Amniotic epithelial cell (primary cell): ENCODE results near the gene BCR.

Experiments
- DNase-seq: peaks from one replicate; pipeline ENCODE4 v3.0.0-alpha.2; 2010; ENCODE audit warnings: low read depth

BCR gene

GRCh38 chr22:23151827-23152226, 28.5 kb upstream of the BCR start:
- DNase-seq, result no peak

DNA sequence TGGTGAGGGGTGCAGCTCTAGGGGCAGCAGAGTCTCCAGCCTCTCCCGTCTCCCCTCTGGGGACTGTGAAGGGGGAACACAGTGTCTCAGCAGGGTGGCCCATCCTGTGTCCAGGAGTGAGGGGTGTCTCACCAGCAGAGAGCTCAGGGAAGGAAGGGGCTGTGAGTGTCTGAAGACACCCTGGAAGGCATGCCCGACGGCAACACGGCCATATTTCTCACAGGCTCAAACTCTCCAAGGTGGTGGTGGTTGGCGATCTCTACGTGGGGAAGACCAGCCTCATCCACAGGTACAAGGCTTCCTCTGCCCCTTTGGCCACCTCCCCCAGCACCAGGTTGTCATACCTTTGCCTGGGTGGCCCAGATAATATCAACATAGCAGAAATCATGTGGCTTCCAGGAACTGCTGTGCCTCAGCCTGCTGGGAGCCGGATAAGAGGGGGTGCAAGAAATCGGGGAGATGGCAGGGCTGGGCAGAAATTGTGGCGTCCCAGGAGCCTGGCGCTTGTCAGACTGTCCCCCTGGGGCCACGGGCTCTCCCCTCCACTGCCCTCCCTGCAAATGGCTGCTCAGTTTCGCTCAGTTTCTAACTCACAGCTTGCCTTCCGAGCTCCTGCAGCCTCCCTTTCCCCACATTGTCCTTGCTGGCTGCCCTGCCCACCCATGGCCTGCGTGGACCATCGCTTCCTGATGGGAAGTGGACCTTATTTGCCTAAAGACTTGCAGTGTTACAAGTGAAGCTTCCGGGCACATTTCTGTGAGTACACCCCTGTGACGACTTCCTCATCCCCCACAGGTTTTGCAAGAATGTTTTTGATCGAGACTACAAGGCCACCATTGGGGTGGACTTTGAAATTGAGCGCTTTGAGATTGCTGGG, 27.8 kb upstream of the BCR start:
- DNase-seq, result no peak

- no peak for DNase-seq
Measured at GRCh38 chr22:23153994-23154393, 26.3 kb upstream of the BCR start.

- no peak for DNase-seq
Measured at GRCh38 chr22:23154461-23154860, 25.8 kb upstream of the BCR start.

DNA sequence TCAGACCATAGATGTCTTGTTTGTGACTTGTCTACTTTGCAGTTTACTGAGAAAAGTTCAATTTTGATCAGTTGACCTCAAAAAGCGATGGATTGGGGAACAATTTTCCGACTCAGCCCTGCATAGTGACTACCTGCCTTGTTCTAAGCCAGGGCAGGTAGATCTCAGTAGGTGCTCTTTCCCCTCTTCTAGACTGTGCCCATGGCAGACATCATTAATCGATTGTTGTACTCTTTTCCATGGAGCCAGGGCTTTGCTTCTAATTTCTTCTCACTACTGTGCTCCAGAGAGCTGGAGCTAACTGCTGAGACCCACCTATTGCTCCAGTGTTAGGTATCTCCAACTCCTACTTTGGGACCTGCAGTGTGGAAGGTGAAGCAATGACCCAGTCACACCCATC, 25.2 kb upstream of the BCR start:
- DNase-seq, result no peak

GRCh38 chr22:23155831-23156230, 24.5 kb upstream of the BCR start:
- no peak for DNase-seq

DNA sequence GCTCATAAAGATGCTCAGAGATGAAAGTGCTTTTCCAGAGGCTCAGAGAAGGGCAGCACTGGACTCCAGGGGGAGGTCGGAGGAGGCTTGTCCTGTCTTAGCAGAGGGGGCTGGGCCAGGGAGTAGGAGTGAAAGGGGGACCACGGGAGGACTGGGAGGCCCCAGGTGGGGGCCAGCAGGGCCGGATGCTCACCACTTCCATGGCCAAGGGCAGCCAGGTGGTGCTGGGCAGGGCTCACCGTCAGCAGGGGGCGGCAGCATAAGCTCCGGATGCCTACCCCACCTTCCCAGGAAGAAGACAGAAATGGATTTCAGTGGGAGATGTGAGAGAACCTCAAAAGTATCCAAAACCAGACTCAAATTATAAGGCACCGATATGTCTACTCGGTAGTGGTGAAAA, 24.0 kb upstream of the BCR start:
- no peak for DNase-seq

DNA sequence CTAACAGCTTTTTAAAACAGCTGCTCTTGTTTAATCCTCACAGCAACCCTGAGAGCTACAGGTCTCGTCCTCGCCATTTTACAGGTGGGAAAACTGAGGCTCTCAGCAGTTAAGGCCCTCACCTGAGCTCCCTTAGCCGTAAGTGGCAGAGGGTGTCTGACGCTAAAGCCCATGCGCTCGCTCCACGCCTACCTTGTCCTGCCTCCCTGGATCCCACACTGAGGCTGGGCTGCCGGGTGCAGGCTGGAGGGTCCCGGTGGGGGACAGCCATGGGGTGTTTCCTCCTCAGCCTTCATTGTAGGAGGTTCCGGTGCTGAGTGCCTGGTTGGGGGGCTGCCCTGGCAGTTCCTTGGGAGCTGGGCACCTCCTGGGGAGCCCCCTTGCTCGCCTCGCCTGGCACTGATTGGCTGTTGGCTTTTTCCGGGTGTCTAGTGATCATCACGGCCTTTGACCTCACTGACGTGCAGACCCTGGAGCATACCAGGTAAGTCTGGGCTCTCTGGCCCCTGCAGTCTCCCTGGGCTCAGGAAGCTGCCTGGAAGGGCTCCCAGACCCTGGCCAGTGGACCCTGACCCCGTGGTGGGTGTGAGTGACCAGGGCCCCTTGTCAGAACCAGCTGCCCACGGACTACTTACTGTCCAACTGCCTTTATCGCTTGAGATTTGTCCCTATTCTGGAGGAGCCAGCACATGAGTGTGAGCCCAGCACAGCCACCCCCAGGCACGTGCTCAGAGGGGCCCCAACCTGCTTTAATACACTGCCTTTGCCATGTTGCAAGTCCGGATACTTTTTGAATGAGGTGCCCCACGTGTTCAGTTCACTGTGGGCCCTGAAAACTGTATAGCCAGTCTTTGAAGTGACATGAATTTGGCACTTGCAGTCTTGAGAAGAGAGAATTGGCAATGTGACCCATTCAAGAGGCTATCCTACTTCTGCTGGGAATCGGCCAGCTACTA, 22.5 kb upstream of the BCR start:
- no peak for DNase-seq

- no peak for DNase-seq
Measured at GRCh38 chr22:23158516-23159290, 21.6 kb upstream of the BCR start.

DNA sequence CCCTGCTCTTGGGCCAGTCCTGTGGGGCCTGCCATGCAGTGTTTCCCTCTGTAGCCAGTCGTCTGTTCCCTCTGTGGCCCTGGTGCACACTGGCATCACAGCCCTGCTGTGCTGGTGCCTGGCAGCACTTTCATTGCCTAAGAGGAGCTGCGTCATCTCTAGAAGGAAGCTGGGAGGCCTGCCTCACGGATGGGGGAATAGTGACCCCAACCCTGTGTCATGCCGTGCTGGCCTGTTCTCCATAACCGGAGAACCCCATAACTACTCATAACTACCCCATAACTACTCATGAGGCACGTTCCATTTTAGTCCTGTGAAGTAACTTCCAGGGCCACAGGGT, 21.0 kb upstream of the BCR start:
- no peak for DNase-seq

GRCh38 chr22:23161029-23161428, 19.3 kb upstream of the BCR start:
- no peak for DNase-seq

DNA sequence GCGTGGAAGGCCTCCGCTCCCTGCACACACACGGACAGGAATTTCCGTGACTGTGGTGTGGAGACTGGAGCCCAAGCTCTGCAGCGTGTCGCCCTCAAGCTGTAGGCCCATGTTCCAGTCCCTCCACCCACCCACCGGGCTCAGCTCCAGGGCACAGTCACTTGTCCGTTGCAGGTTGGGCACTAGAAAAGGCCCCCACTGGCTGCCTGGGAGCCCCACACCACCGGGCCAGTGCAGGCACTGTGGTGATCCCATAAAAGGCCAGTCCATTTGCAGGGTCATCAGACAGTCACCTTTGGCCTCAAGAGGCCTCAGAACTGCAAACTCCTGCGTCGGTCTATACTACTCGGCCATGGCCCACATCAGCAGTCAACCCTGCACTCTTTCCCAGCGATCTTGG, 18.7 kb upstream of the BCR start:
- DNase-seq, result no peak

GRCh38 chr22:23163665-23164064, 16.6 kb upstream of the BCR start:
- no peak for DNase-seq

DNA sequence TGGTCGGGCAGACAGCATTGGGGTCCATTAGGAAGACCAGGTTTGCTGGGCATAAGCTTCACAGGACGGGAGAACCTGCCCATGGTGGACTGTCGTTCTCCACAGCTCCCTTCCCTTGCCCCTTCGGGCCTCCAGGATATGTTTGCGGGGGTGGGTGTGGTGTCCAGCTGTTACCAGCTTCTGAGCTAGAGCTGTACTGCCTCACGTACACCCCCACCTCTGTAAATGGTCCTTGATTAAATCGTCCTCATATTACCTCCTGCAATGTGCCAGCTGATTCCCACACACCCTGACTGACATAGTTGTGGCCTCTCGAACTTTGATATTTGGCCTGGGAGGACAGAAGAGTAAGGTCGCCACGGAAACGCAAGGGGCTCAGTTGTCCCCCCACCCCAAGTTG, 16.2 kb upstream of the BCR start:
- no peak for DNase-seq

GRCh38 chr22:23166042-23166831, 14.1 kb upstream of the BCR start:
- DNase-seq, result no peak

GRCh38 chr22:23166841-23167616, 13.3 kb upstream of the BCR start:
- DNase-seq, result no peak

DNA sequence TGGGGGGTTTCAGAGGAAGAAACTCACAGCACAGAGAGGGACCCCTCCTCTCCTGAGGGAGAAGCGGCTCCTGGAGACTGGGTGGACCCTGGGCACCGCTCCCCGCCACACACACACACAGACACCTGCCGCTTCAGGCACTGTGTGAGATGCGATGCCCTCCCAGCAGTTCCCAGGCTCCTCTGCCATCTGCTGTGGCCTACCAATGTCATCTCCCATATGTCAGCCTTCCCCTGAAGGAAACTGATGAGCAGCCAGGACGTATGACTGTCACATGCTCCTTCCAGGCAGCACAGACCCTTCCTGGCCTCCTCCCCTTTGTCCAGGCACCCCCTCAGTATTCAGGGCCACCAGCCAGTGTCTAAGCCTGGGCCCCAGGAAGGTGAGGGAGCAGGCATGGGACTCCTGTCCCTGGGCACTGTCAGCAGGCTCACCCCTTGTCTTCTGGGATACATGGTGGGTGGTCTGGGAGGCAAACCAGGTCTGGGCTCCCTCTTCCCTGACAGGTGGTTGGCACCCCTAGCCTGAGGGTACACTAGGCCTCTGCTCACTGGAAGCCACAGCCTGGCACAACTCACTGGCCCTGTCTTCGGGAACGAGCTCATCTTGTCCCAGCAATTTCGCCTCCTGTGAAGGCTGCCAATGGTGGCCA, 11.8 kb upstream of the BCR start:
- DNase-seq, result no peak

GRCh38 chr22:23169043-23169406, 11.3 kb upstream of the BCR start:
- no peak for DNase-seq

GRCh38 chr22:23175817-23176644, 4.3 kb upstream of the BCR start:
- DNase-seq, result no peak
